ENCODE measurements around the gene NAGLU. TPM values are rescaled to one million over a fixed set of nuclear protein-coding genes. Genes with fewer than 3 reads are reported as not detected.

Gene NAGLU
- total and polyA plus RNA-seq, 10 of the 15 experiments (the other 5 are each of a cell fraction or from before 2014, with no cell fraction given) = 0.23 to 27.5 (median 8.9) TPM

DNA sequence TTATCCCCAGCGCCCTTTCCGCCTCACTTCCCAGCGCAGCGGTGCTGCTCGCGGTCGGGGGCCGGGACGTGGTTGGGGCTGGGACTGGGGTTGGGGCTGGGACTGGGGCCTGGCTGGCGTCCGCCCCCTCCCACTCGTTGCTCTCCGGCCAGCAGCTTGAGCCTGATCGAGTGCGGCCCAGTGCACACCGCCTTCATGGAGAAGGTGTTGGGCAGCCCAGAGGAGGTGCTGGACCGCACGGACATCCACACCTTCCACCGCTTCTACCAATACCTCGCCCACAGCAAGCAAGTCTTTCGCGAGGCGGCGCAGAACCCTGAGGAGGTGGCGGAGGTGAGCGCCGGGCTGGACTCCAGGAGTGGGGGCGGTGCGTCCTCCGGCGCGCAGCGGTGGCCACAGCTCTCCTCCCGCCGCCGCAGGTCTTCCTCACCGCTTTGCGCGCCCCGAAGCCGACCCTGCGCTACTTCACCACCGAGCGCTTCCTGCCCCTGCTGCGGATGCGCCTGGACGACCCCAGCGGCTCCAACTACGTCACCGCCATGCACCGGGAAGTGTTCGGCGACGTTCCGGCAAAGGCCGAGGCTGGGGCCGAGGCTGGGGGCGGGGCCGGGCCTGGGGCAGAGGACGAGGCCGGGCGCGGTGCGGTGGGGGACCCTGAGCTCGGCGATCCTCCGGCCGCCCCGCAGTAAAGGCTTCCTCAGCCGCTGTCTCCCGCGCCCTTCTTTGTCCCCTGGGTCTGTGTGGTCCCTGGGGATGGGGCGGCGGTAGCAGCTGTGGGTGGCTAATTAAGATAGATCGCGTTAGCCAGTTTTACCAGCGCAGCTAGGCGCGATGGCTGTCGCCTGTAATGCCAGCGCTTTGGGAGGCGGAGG is 18.4 kb downstream of the NAGLU start (continued):
- TF ChIP-seq CHD1 (IDR thresholded peaks at IDR 0.05; ENCODE audit: low read depth, low read length) (no peak), BACH1 (IDR thresholded peaks at IDR 0.05; ENCODE audit: borderline replicate concordance) (peak; percentile 28; the same call in 1 of the 2 replicates), SMARCA5 (IDR thresholded peaks at IDR 0.05) (no peak), POU2F2 (IDR thresholded peaks at IDR 0.05; ENCODE audit: borderline replicate concordance, low read depth, low read length) (0 out of 3 replicates have a peak, but pooled peaks have one; percentile 42), TBL1XR1 (IDR thresholded peaks at IDR 0.05; ENCODE audit: low read depth, low read length) (no peak), KLF5 (IDR thresholded peaks at IDR 0.05; ENCODE audit: partially characterized antibody) (peak; percentile 59), MEF2B (IDR thresholded peaks at IDR 0.05; ENCODE audit: partially characterized antibody, poor library complexity, severe bottlenecking) (peak; percentile 99), ASH2L (IDR thresholded peaks at IDR 0.05; ENCODE audit: borderline replicate concordance, low read depth) (no peak)
- TF ChIP-seq, protein P1, sequence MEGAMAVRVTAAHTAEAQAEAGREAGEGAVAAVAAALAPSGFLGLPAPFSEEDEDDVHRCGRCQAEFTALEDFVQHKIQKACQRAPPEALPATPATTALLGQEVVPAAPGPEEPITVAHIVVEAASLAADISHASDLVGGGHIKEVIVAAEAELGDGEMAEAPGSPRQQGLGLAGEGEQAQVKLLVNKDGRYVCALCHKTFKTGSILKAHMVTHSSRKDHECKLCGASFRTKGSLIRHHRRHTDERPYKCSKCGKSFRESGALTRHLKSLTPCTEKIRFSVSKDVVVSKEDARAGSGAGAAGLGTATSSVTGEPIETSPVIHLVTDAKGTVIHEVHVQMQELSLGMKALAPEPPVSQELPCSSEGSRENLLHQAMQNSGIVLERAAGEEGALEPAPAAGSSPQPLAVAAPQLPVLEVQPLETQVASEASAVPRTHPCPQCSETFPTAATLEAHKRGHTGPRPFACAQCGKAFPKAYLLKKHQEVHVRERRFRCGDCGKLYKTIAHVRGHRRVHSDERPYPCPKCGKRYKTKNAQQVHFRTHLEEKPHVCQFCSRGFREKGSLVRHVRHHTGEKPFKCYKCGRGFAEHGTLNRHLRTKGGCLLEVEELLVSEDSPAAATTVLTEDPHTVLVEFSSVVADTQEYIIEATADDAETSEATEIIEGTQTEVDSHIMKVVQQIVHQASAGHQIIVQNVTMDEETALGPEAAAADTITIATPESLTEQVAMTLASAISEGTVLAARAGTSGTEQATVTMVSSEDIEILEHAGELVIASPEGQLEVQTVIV (IDR thresholded peaks at IDR 0.05; ENCODE audit: borderline replicate concordance, partially characterized antibody) = peak; percentile 47

Data from GM12878 (cell line).